ENCODE data around the gene SSR1. TPM values are rescaled to one million over a fixed set of nuclear protein-coding genes. Genes with fewer than 3 reads are reported as not detected.

SSR1 gene
- total RNA-seq, 1 donor from 2014 or later: 289 TPM

DNA sequence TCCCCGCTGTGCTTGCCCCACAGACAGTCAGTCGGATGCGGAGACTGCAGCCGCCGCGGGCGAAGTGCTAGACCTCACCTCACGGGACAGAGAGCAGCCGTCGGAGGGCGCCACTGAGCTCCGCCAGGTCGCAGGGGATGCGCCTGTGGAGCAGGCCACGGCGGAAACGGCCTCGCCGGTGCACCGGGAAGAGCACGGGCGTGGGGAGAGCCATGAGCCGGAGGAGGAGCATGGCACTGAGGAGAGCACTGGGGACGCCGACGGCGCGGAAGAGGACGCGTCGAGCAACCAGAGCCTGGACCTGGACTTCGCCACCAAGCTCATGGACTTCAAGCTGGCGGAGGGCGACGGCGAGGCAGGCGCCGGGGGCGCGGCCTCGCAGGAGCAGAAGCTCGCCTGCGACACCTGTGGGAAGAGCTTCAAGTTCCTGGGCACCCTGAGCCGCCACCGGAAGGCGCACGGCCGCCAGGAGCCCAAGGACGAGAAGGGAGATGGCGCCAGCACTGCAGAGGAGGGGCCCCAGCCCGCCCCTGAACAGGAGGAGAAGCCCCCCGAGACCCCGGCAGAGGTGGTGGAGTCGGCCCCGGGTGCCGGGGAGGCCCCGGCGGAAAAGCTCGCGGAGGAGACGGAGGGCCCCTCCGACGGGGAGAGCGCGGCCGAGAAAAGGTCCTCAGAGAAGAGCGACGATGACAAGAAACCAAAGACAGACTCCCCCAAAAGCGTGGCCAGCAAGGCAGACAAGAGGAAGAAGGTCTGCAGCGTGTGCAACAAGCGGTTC is 66.4 kb downstream of the SSR1 start:
- no peaks in the 10 kb centered on the region for H3K79me2 ChIP-seq (ENCODE audit: insufficient read depth, low read length)
- H2AFZ ChIP-seq (ENCODE audit: low read depth, low read length): no peak overlapping the region
- Mint-ChIP-seq H3K4me1 (ENCODE audit: low read depth, unreplicated experiment) (peaks cover 20% of the 10 kb centered on the region), H3K27me3 (ENCODE audit: low read depth, unreplicated experiment) (no peaks in the 10 kb centered on the region), H3K9me3 (ENCODE audit: unreplicated experiment) (no peaks in the 10 kb centered on the region), H3K4me3 (ENCODE audit: unreplicated experiment) (no peak overlapping the region), H3K27ac (ENCODE audit: unreplicated experiment) (no peak overlapping the region), H3K36me3 (ENCODE audit: low read depth, unreplicated experiment) (peaks cover 14% of the 10 kb centered on the region)
- TF ChIP-seq, protein P1, sequence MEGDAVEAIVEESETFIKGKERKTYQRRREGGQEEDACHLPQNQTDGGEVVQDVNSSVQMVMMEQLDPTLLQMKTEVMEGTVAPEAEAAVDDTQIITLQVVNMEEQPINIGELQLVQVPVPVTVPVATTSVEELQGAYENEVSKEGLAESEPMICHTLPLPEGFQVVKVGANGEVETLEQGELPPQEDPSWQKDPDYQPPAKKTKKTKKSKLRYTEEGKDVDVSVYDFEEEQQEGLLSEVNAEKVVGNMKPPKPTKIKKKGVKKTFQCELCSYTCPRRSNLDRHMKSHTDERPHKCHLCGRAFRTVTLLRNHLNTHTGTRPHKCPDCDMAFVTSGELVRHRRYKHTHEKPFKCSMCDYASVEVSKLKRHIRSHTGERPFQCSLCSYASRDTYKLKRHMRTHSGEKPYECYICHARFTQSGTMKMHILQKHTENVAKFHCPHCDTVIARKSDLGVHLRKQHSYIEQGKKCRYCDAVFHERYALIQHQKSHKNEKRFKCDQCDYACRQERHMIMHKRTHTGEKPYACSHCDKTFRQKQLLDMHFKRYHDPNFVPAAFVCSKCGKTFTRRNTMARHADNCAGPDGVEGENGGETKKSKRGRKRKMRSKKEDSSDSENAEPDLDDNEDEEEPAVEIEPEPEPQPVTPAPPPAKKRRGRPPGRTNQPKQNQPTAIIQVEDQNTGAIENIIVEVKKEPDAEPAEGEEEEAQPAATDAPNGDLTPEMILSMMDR (IDR thresholded peaks at IDR 0.05; ENCODE audit: insufficient read depth, low read depth, low read length): no peak
- no peak for TF ChIP-seq EZH2 (IDR thresholded peaks at IDR 0.05; ENCODE audit: insufficient read depth, low read length)
- H3K27ac ChIP-seq (ENCODE audit: low read depth, low read length): no peak overlapping the region
- H3K4me1 ChIP-seq (ENCODE audit: insufficient read depth, low read length): peaks cover 17% of the 10 kb centered on the region
- no peaks in the 10 kb centered on the region for H3K27me3 ChIP-seq (ENCODE audit: insufficient read depth, low read length)
- peaks cover 32% of the 10 kb centered on the region for H4K20me1 ChIP-seq (ENCODE audit: insufficient read depth, low read length)
- peaks cover 12% of the 10 kb centered on the region for H3K36me3 ChIP-seq (ENCODE audit: insufficient read depth, low read length)
- H3K4me2 ChIP-seq (ENCODE audit: low read length): no peak overlapping the region
- H3K9me3 ChIP-seq (ENCODE audit: insufficient read depth, low read depth, low read length): no peaks in the 10 kb centered on the region
- DNase-seq (ENCODE audit: low read depth) (no peak), FAIRE-seq (no peak)
- H3K4me3 ChIP-seq (ENCODE audit: insufficient read depth, low read depth, low read length): no peak overlapping the region
- H3K9ac ChIP-seq (ENCODE audit: low read length): no peak overlapping the region

DNA sequence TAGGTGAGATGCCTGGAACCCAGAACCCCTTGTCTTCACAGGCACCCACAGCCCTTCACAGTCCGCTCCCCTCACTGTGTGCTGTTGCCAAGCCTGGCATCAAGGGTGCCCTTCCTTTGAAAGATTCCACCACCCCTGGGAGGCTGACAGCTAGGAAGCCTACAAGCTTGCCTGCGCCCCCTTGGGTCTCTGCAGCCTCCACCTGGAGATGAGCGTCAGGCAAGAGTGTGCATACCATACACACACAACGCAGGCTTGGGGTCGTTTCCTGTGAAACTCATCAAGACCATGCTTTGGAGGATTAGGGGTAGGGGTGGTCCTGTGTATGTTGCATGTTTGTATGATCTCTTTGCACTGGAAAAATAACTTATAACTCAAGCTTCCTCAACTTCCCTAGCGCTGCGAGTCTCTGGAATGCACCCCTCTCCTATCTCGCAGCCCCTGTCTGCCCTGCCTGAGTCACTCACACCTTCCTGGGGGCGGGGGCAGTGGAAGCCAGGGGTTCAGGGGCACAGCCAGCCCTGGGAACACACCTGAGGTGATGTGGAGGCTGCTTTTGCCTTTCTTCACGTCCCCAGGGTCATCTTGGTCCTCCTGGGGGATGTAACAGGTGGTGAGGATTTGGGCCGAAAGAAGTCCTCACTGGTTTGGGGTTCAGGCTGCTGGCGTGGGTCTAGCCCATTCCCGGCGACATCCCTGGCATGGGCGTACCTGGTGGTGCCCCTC is 67.2 kb downstream of the SSR1 start:
- Histone ChIP-seq H3K27ac (ENCODE audit: low read depth, low read length) (no peak overlapping the region), H3K9me3 (ENCODE audit: insufficient read depth, low read depth, low read length) (no peaks in the 10 kb centered on the region), H3K9ac (ENCODE audit: low read length) (no peak overlapping the region), H3K27me3 (ENCODE audit: insufficient read depth, low read length) (no peaks in the 10 kb centered on the region), H3K4me2 (ENCODE audit: low read length) (no peak overlapping the region), H3K79me2 (ENCODE audit: insufficient read depth, low read length) (no peaks in the 10 kb centered on the region), H4K20me1 (ENCODE audit: insufficient read depth, low read length) (peaks cover 30% of the 10 kb centered on the region), H3K4me1 (ENCODE audit: insufficient read depth, low read length) (peaks cover 17% of the 10 kb centered on the region), H2AFZ (ENCODE audit: low read depth, low read length) (no peak overlapping the region), H3K4me3 (ENCODE audit: insufficient read depth, low read depth, low read length) (no peak overlapping the region), H3K36me3 (ENCODE audit: insufficient read depth, low read length) (peaks cover 11% of the 10 kb centered on the region)
- no peak overlapping the region for H3K4me3 Mint-ChIP-seq (ENCODE audit: unreplicated experiment)
- peaks cover 18% of the 10 kb centered on the region for H3K36me3 Mint-ChIP-seq (ENCODE audit: low read depth, unreplicated experiment)
- peaks cover 21% of the 10 kb centered on the region for H3K4me1 Mint-ChIP-seq (ENCODE audit: low read depth, unreplicated experiment)
- no peak for FAIRE-seq
- no peak overlapping the region for H3K27ac Mint-ChIP-seq (ENCODE audit: unreplicated experiment)
- DNase-seq (ENCODE audit: low read depth): no peak
- no peaks in the 10 kb centered on the region for H3K9me3 Mint-ChIP-seq (ENCODE audit: unreplicated experiment)
- TF ChIP-seq, protein P1 (IDR thresholded peaks at IDR 0.05; ENCODE audit: insufficient read depth, low read depth, low read length): no peak
- TF ChIP-seq EZH2 (IDR thresholded peaks at IDR 0.05; ENCODE audit: insufficient read depth, low read length): no peak
- H3K27me3 Mint-ChIP-seq (ENCODE audit: low read depth, unreplicated experiment): no peaks in the 10 kb centered on the region

All from astrocyte (in vitro differentiated cells and primary cell).